ENCODE measurements around the gene OR6C65. TPM values are rescaled to one million over a fixed set of nuclear protein-coding genes. Genes with fewer than 3 reads are reported as not detected.

OR6C65 gene
- total and polyA plus RNA-seq, 9 of the 15 experiments (the other 6 are each of a cell fraction or from before 2014, with no cell fraction given): not detected

DNA sequence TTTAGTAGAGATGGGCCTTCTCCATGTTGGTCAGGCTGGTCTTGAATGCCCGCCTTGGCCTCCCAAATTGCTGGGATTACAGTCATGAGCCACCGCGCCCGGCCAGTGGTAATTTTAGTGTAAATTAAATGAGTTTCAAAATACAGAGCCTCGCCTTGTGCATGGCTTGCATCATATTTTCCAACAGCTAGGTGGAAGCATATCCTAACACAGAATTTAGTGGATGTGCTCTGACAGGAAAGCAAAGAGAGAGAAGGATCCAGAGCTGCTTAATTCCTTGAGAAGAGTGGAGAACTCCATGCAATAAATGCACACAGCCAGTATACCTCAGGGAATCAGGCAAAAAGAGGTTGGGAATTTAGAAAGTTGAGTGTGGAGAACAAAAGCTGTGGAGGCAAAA is 46.0 kb downstream of the OR6C65 start (continued):
- TF ChIP-seq, protein P1, sequence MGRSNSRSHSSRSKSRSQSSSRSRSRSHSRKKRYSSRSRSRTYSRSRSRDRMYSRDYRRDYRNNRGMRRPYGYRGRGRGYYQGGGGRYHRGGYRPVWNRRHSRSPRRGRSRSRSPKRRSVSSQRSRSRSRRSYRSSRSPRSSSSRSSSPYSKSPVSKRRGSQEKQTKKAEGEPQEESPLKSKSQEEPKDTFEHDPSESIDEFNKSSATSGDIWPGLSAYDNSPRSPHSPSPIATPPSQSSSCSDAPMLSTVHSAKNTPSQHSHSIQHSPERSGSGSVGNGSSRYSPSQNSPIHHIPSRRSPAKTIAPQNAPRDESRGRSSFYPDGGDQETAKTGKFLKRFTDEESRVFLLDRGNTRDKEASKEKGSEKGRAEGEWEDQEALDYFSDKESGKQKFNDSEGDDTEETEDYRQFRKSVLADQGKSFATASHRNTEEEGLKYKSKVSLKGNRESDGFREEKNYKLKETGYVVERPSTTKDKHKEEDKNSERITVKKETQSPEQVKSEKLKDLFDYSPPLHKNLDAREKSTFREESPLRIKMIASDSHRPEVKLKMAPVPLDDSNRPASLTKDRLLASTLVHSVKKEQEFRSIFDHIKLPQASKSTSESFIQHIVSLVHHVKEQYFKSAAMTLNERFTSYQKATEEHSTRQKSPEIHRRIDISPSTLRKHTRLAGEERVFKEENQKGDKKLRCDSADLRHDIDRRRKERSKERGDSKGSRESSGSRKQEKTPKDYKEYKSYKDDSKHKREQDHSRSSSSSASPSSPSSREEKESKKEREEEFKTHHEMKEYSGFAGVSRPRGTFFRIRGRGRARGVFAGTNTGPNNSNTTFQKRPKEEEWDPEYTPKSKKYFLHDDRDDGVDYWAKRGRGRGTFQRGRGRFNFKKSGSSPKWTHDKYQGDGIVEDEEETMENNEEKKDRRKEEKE (IDR thresholded peaks at IDR 0.05; ENCODE audit: borderline replicate concordance in 1 of 2, control insufficient read depth in 1 of 2, low read depth in 2 of 2, low read length in 1 of 2): no peak
- TF ChIP-seq ZNF316 (IDR thresholded peaks at IDR 0.05): no peak
- TF ChIP-seq NELFE (IDR thresholded peaks at IDR 0.05; ENCODE audit: insufficient read depth, insufficient read length): no peak
- no peak for TF ChIP-seq CEBPG (CRISPR knock-in tag; IDR thresholded peaks at IDR 0.05)
- 0 out of 4 replicates have a peak, but pooled peaks of 1 of the 2 experiments have one; percentile 28 for TF ChIP-seq CEBPG (tag; conservative IDR thresholded peaks at IDR 0.05 in 1 of 2, IDR thresholded peaks at IDR 0.05 in 1 of 2)

DNA sequence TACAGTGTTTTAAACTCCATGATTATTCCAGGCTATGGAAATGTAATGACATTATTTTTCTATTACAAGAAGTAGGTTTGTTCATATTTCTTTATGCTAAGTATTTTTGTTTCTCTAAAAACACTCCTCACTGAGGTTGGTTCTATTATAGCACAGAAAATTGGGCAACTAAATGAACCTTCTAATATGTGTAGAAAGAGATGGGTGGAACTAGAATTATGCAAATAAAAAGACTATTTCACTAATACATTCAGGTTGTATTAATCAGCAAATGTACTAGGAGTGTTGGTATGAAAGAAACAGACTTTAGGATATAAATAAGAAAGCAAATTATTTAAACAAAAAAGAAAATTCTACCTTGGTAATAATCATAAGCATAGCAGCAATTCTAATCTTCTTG is 48.5 kb downstream of the OR6C65 start:
- in situ Hi-C loops (cut with MboI): no loop called here
- H3K27ac ChIP-seq (ENCODE audit: extremely low read depth, low read depth, low read length): no peak overlapping the region
- H3K9me1 ChIP-seq (ENCODE audit: control insufficient read depth, insufficient read depth, low read length): no peaks in the 10 kb centered on the region
- BruUV-seq (replicated peaks): no TSS peak
- FAIRE-seq (no peak), DNase-seq (ENCODE audit: extremely low read depth in 1 of 4, low spot score in 3 of 4) (no peak), ATAC-seq (no peak)
- intact Hi-C loops (cut with micrococcal nuclease): loop anchor here (10.0 kb wide), 1 partner anchor 264 kb away; no protein-coding TSS in a partner anchor
- no peaks in the 10 kb centered on the region for H4K20me1 ChIP-seq (replicated peaks; ENCODE audit: control insufficient read depth, insufficient read depth, low read length)
- no peak overlapping the region for H3K9ac ChIP-seq (ENCODE audit: insufficient read depth in 1 of 2, low read depth in 2 of 2, low read length in 2 of 2)
- H2AFZ ChIP-seq (ENCODE audit: low read depth, low read length): no peak overlapping the region
- ChIA-PET CTCF (ENCODE audit: low intra/inter-chr PET ratio) (no interaction called here), POLR2A (interaction anchor here (0.6 kb wide), 1 partner anchor 43 kb away, joined by 3 read pairs; no protein-coding TSS in a partner anchor)
- H3K4me3 ChIP-seq: no peak overlapping the region
- no peaks in the 10 kb centered on the region for H3K36me3 ChIP-seq (ENCODE audit: control insufficient read depth, insufficient read depth, low read length)
- no peaks in the 10 kb centered on the region for H3K9me3 ChIP-seq (replicated peaks; ENCODE audit: control insufficient read depth, insufficient read depth, low read depth, low read length)
- H3K27me3 ChIP-seq (ENCODE audit: control insufficient read depth in 2 of 2, insufficient read depth in 2 of 2, low read length in 2 of 2): no peaks in the 10 kb centered on the region
- H3K79me2 ChIP-seq (ENCODE audit: control insufficient read depth, insufficient read depth, low read length): no peaks in the 10 kb centered on the region
- H3K4me2 ChIP-seq (ENCODE audit: insufficient read depth, low read length): no peak overlapping the region
- H3K4me1 ChIP-seq (replicated peaks in 1 of 2; ENCODE audit: control insufficient read depth in 2 of 2, insufficient read depth in 2 of 2, low read length in 2 of 2): no peaks in the 10 kb centered on the region
- TF ChIP-seq MCM2 (IDR thresholded peaks at IDR 0.05; ENCODE audit: low read depth): no peak
- TF ChIP-seq TAF15 (IDR thresholded peaks at IDR 0.05; ENCODE audit: low read depth, low read length): no peak
- TF ChIP-seq NCOA2 (IDR thresholded peaks at IDR 0.05; ENCODE audit: partially characterized antibody in 2 of 2): no peak
- no peak for TF ChIP-seq SAFB2 (IDR thresholded peaks at IDR 0.05; ENCODE audit: borderline replicate concordance, low read depth, low read length, severe bottlenecking)
- no peak for TF ChIP-seq SIN3B (IDR thresholded peaks at IDR 0.05; ENCODE audit: low read depth)
- no peak for TF ChIP-seq ETS2 (tag; IDR thresholded peaks at IDR 0.05; ENCODE audit: borderline replicate concordance, poor library complexity, severe bottlenecking)
- TF ChIP-seq, protein P2, sequence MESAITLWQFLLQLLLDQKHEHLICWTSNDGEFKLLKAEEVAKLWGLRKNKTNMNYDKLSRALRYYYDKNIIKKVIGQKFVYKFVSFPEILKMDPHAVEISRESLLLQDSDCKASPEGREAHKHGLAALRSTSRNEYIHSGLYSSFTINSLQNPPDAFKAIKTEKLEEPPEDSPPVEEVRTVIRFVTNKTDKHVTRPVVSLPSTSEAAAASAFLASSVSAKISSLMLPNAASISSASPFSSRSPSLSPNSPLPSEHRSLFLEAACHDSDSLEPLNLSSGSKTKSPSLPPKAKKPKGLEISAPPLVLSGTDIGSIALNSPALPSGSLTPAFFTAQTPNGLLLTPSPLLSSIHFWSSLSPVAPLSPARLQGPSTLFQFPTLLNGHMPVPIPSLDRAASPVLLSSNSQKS (CRISPR knock-in tag; IDR thresholded peaks at IDR 0.05): no peak
- TF ChIP-seq PHTF2 (CRISPR knock-in tag; IDR thresholded peaks at IDR 0.05): no peak
- TF ChIP-seq, protein P3, sequence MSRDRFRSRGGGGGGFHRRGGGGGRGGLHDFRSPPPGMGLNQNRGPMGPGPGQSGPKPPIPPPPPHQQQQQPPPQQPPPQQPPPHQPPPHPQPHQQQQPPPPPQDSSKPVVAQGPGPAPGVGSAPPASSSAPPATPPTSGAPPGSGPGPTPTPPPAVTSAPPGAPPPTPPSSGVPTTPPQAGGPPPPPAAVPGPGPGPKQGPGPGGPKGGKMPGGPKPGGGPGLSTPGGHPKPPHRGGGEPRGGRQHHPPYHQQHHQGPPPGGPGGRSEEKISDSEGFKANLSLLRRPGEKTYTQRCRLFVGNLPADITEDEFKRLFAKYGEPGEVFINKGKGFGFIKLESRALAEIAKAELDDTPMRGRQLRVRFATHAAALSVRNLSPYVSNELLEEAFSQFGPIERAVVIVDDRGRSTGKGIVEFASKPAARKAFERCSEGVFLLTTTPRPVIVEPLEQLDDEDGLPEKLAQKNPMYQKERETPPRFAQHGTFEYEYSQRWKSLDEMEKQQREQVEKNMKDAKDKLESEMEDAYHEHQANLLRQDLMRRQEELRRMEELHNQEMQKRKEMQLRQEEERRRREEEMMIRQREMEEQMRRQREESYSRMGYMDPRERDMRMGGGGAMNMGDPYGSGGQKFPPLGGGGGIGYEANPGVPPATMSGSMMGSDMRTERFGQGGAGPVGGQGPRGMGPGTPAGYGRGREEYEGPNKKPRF (IDR thresholded peaks at IDR 0.05; ENCODE audit: low read depth, low read length): no peak
- no peak for TF ChIP-seq NFATC3 (IDR thresholded peaks at IDR 0.05)
